Measurements from ENCODE around the gene TKTL1. TPM values are rescaled to one million over a fixed set of nuclear protein-coding genes. Genes with fewer than 3 reads are reported as not detected.

TKTL1 gene
- total and polyA plus RNA-seq, 2 experiments from 2014 or later: 0.52 TPM; not detected in 1

DNA sequence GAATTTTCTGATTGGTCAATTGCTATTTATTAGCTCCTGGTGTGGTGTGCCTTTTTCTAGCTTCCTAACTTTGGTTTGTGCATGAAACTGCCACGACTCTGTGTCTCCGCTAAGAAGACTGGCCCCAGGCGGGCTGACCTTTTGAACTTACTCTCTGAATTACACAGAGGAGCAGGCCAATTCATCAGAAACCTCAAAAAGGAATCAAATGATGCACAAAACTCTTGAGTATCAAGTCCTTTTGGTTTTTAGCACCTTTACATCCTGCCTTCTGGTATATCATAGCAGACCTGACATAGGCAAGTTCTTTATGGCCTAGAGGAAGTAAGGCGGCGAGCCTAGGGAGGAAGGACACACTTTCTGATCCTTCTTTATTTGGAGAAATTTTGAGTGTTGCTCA lies 17.6 kb downstream of the TKTL1 start:
- Histone ChIP-seq H3K79me2 (no peaks in the 10 kb centered on the region), H3K27ac (no peak overlapping the region), H3K9me2 (replicated peaks; ENCODE audit: insufficient read depth) (no peaks in the 10 kb centered on the region), H3K36me3 (replicated peaks; ENCODE audit: insufficient read depth, low read depth) (no peaks in the 10 kb centered on the region), H3K4me3 (no peak overlapping the region), H3K4me2 (no peak overlapping the region), H3K27me3 (no peaks in the 10 kb centered on the region), H3K4me1 (ENCODE audit: insufficient read depth) (no peaks in the 10 kb centered on the region), H4K20me1 (ENCODE audit: insufficient read depth, poor library complexity, severe bottlenecking) (no peaks in the 10 kb centered on the region), H3K9me3 (ENCODE audit: low read depth) (no peaks in the 10 kb centered on the region), H2AFZ (no peak overlapping the region)
- WGBS (ENCODE audit: low lambda C conversion rate, missing lambda C conversion rate): 72% methylated on average over 5 of the region's 5 CpGs
- no peak for TF ChIP-seq EZH2 (IDR thresholded peaks at IDR 0.05; ENCODE audit: borderline replicate concordance)
- no peak for TF ChIP-seq EZH2phosphoT487 (IDR thresholded peaks at IDR 0.05; ENCODE audit: low read depth, severe bottlenecking, unreplicated experiment)
- TF ChIP-seq, protein P1, sequence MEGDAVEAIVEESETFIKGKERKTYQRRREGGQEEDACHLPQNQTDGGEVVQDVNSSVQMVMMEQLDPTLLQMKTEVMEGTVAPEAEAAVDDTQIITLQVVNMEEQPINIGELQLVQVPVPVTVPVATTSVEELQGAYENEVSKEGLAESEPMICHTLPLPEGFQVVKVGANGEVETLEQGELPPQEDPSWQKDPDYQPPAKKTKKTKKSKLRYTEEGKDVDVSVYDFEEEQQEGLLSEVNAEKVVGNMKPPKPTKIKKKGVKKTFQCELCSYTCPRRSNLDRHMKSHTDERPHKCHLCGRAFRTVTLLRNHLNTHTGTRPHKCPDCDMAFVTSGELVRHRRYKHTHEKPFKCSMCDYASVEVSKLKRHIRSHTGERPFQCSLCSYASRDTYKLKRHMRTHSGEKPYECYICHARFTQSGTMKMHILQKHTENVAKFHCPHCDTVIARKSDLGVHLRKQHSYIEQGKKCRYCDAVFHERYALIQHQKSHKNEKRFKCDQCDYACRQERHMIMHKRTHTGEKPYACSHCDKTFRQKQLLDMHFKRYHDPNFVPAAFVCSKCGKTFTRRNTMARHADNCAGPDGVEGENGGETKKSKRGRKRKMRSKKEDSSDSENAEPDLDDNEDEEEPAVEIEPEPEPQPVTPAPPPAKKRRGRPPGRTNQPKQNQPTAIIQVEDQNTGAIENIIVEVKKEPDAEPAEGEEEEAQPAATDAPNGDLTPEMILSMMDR (IDR thresholded peaks at IDR 0.05; ENCODE audit: poor library complexity): no peak
- DNase-seq (ENCODE audit: low spot score): no peak

- H3K27me3 ChIP-seq: no peaks in the 10 kb centered on the region
- H3K9me2 ChIP-seq (replicated peaks; ENCODE audit: insufficient read depth): no peaks in the 10 kb centered on the region
- no peak overlapping the region for H2AFZ ChIP-seq
- H3K4me3 ChIP-seq: no peak overlapping the region
- H4K20me1 ChIP-seq (ENCODE audit: insufficient read depth, poor library complexity, severe bottlenecking): no peaks in the 10 kb centered on the region
- H3K9me3 ChIP-seq (ENCODE audit: low read depth): no peaks in the 10 kb centered on the region
- H3K27ac ChIP-seq: no peak overlapping the region
- no peaks in the 10 kb centered on the region for H3K36me3 ChIP-seq (replicated peaks; ENCODE audit: insufficient read depth, low read depth)
- H3K4me1 ChIP-seq (ENCODE audit: insufficient read depth): no peaks in the 10 kb centered on the region
- no peak overlapping the region for H3K4me2 ChIP-seq
- TF ChIP-seq EZH2 (IDR thresholded peaks at IDR 0.05; ENCODE audit: borderline replicate concordance) (no peak), EZH2phosphoT487 (IDR thresholded peaks at IDR 0.05; ENCODE audit: low read depth, severe bottlenecking, unreplicated experiment) (no peak)
- TF ChIP-seq, protein P1 (IDR thresholded peaks at IDR 0.05; ENCODE audit: poor library complexity): no peak
- DNase-seq (ENCODE audit: low spot score): no peak
- H3K79me2 ChIP-seq: no peaks in the 10 kb centered on the region
- 79% methylated on average over 3 of the region's 3 CpGs for WGBS (ENCODE audit: low lambda C conversion rate, missing lambda C conversion rate)
Measured at GRCh38 chrX:154315416-154315815, 19.8 kb downstream of the TKTL1 start.

GRCh38 chrX:154317391-154317995 lies 21.9 kb downstream of the TKTL1 start:
- peak; percentile 33 for DNase-seq (ENCODE audit: low spot score)
- no peak overlapping the region for H3K27ac ChIP-seq
- H4K20me1 ChIP-seq (ENCODE audit: insufficient read depth, poor library complexity, severe bottlenecking): no peaks in the 10 kb centered on the region
- H3K27me3 ChIP-seq: no peaks in the 10 kb centered on the region
- H3K36me3 ChIP-seq (replicated peaks; ENCODE audit: insufficient read depth, low read depth): no peaks in the 10 kb centered on the region
- H3K4me3 ChIP-seq: no peak overlapping the region
- H2AFZ ChIP-seq: no peak overlapping the region
- TF ChIP-seq, protein P1 (IDR thresholded peaks at IDR 0.05; ENCODE audit: poor library complexity): peak; percentile 31
- TF ChIP-seq EZH2 (IDR thresholded peaks at IDR 0.05; ENCODE audit: borderline replicate concordance): no peak
- H3K9me3 ChIP-seq (ENCODE audit: low read depth): no peaks in the 10 kb centered on the region
- H3K79me2 ChIP-seq: no peaks in the 10 kb centered on the region
- H3K4me1 ChIP-seq (ENCODE audit: insufficient read depth): no peaks in the 10 kb centered on the region
- H3K9me2 ChIP-seq (replicated peaks; ENCODE audit: insufficient read depth): no peaks in the 10 kb centered on the region
- H3K4me2 ChIP-seq: no peak overlapping the region
- 41% methylated on average over 7 of the region's 7 CpGs for WGBS (ENCODE audit: low lambda C conversion rate, missing lambda C conversion rate)
